SJSA1 (cell line): Measurements from ENCODE around the gene POLG. TPM values are rescaled to one million over a fixed set of nuclear protein-coding genes. Genes with fewer than 3 reads are reported as not detected.
"Not testable (repeated sequence)": the region's sequence is repeated elsewhere in the genome, so short reads cannot be mapped to it uniquely, and the experiment has no call there.

ENCODE experiments used
- DNase-seq, 2 experiments: peaks; one replicate each; pipeline ENCODE4 v3.0.0-alpha.2; 2015 to 2020; ENCODE audit warnings: low spot score in 2 of 2, low read depth in 1 of 2
- H3K27ac ChIP-seq: fragments of 250-450 bp; sonication (Bioruptor Pico); 2 replicates; pipeline ENCODE4 v1.5.1; 2020; ENCODE audit warnings: mild to moderate bottlenecking, moderate library complexity
- H3K27me3 ChIP-seq: fragments of 250-450 bp; sonication (Bioruptor Pico); replicated peaks from 2 replicates; pipeline ENCODE4 v1.5.1; 2020; ENCODE audit warnings: mild to moderate bottlenecking, moderate library complexity
- H3K36me3 ChIP-seq: fragments of 250-450 bp; sonication (Bioruptor Pico); 2 replicates; pipeline ENCODE4 v1.5.1; 2020; ENCODE audit warnings: mild to moderate bottlenecking
- H3K4me1 ChIP-seq: fragments of 250-450 bp; sonication (Bioruptor Pico); replicated peaks from 2 replicates; pipeline ENCODE4 v1.6.1; 2021; ENCODE audit warnings: mild to moderate bottlenecking
- H3K4me3 ChIP-seq: fragments of 250-450 bp; sonication (Bioruptor Pico); 2 replicates; pipeline ENCODE4 v1.5.1; 2020; ENCODE audit warnings: mild to moderate bottlenecking
- H3K9me3 ChIP-seq: fragments of 250-450 bp; sonication (Bioruptor Pico); replicated peaks from 2 replicates; pipeline ENCODE4 v1.5.1; 2020; ENCODE audit warnings: mild to moderate bottlenecking
- total RNA-seq: library from RNA; depleted of rRNA; stranded (reverse); fragments of >200 nt; shearing (Covaris generic); gene quantifications from 2 replicates; pipeline ENCODE4 v1.2.3, GENCODE V29; 2014; rRNA removed

Gene POLG
- total RNA-seq, 1 experiment from 2014 or later: 54.9 TPM

- peaks cover 89% of the 10 kb centered on the region for H3K36me3 ChIP-seq
- no peaks in the 10 kb centered on the region; the same call in 1 of the 2 replicates for H3K27me3 ChIP-seq
- H3K9me3 ChIP-seq: no peaks in the 10 kb centered on the region
- no peak overlapping the region for H3K27ac ChIP-seq
- no peak for DNase-seq
- H3K4me1 ChIP-seq: no peaks in the 10 kb centered on the region
- no peak overlapping the region for H3K4me3 ChIP-seq
Observed at GRCh38 chr15:89283201-89283600, 51.4 kb downstream of the POLG start.

- Histone ChIP-seq H3K4me1 (no peaks in the 10 kb centered on the region), H3K9me3 (no peaks in the 10 kb centered on the region), H3K36me3 (peaks cover 88% of the 10 kb centered on the region), H3K27ac (no peak overlapping the region), H3K27me3 (no peaks in the 10 kb centered on the region; the same call in 1 of the 2 replicates), H3K4me3 (no peak overlapping the region)
- DNase-seq: no peak
Observed at GRCh38 chr15:89282631-89283030, 52.0 kb downstream of the POLG start.

- Histone ChIP-seq H3K27ac (no peak overlapping the region), H3K4me1 (no peaks in the 10 kb centered on the region), H3K4me3 (no peak overlapping the region), H3K36me3 (peaks cover 87% of the 10 kb centered on the region), H3K27me3 (no peaks in the 10 kb centered on the region; the same call in 1 of the 2 replicates), H3K9me3 (no peaks in the 10 kb centered on the region)
- no peak for DNase-seq
Observed at GRCh38 chr15:89278307-89278706, 56.3 kb downstream of the POLG start.

DNA sequence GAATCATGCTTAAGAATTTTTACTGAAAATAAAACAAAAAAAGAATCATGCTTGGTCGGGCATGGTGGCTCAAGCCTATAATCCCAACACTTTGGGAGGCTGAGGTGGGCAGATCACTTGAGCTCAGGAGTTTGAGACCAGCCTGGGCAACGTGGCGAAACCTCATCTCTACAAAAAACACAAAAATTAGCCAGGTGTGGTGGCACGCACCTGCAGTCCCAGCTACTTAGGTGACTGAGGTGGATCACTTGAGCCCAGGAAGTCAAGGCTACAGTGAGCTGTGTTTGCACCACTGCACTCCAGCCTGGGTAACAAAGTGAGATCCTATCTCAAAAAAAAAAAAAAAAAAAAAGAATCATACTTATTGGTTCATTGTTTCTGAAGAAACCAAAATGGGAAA, 57.3 kb downstream of the POLG start:
- DNase-seq, H3K27me3 ChIP-seq, H3K9me3 ChIP-seq, H3K4me1 ChIP-seq, H3K27ac ChIP-seq, H3K4me3 ChIP-seq: not testable (repeated sequence)
- peaks cover 81% of the 10 kb centered on the region for H3K36me3 ChIP-seq

Other genes with a start within 250 kb of the POLG start
- 20.9 and 32.6 TPM in 2 replicates for gene ABHD2, start 246.4 kb downstream of the POLG start, total RNA-seq
- gene RLBP1, start 113.2 kb downstream of the POLG start, total RNA-seq: 0.16 TPM in 1 of 2 replicates, not detected in the other
- gene FANCI, start 90.8 kb downstream of the POLG start, total RNA-seq: 104 and 138 TPM in 2 replicates
- not detected in 2 replicates for gene RHCG, start 161.8 kb upstream of the POLG start, total RNA-seq
- gene TICRR, start 240.6 kb upstream of the POLG start, total RNA-seq: 8.6 and 10.5 TPM in 2 replicates